ENCODE data around the gene CNTN4. TPM values are rescaled to one million over a fixed set of nuclear protein-coding genes. Genes with fewer than 3 reads are reported as not detected.
"Not testable (repeated sequence)": the region's sequence is repeated elsewhere in the genome, so short reads cannot be mapped to it uniquely, and the experiment has no call there.

CNTN4 gene
- total and polyA plus RNA-seq, 2 experiments from 2014 or later: 5.6 to 7.9 TPM

DNA sequence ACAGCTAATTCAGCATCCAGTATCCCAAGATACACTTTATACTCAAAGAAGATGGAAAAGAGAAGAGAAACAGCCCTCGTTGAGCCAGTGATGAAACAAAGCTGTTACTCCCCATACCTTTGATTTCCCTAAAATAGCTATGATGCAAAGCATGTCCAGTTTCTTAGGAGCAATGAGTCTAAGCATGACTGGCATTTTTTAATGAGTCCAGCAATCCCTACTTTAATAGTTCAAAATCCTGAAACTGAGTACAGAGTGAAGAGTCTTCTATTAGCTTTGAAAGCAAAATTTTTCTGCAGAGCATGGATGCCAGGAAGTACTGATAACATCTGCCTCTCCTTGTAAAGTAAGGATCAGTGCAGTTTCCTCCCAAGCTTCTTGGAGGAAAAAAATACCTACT, 708.8 kb downstream of the CNTN4 start:
- no peak overlapping the region for H3K4me3 ChIP-seq
- H3K36me3 ChIP-seq: no peaks in the 10 kb centered on the region
- TF ChIP-seq, protein P1, sequence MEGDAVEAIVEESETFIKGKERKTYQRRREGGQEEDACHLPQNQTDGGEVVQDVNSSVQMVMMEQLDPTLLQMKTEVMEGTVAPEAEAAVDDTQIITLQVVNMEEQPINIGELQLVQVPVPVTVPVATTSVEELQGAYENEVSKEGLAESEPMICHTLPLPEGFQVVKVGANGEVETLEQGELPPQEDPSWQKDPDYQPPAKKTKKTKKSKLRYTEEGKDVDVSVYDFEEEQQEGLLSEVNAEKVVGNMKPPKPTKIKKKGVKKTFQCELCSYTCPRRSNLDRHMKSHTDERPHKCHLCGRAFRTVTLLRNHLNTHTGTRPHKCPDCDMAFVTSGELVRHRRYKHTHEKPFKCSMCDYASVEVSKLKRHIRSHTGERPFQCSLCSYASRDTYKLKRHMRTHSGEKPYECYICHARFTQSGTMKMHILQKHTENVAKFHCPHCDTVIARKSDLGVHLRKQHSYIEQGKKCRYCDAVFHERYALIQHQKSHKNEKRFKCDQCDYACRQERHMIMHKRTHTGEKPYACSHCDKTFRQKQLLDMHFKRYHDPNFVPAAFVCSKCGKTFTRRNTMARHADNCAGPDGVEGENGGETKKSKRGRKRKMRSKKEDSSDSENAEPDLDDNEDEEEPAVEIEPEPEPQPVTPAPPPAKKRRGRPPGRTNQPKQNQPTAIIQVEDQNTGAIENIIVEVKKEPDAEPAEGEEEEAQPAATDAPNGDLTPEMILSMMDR (IDR thresholded peaks at IDR 0.05; ENCODE audit: low read depth, low read length): no peak
- H3K4me1 ChIP-seq (ENCODE audit: low read depth): no peaks in the 10 kb centered on the region
- DNase-seq (ENCODE audit: low read depth in 1 of 2, low spot score in 1 of 2): no peak
- no peak overlapping the region for H3K27ac ChIP-seq
- H3K27me3 ChIP-seq: no peaks in the 10 kb centered on the region
- H3K9me3 ChIP-seq (ENCODE audit: low read depth): no peaks in the 10 kb centered on the region

DNA sequence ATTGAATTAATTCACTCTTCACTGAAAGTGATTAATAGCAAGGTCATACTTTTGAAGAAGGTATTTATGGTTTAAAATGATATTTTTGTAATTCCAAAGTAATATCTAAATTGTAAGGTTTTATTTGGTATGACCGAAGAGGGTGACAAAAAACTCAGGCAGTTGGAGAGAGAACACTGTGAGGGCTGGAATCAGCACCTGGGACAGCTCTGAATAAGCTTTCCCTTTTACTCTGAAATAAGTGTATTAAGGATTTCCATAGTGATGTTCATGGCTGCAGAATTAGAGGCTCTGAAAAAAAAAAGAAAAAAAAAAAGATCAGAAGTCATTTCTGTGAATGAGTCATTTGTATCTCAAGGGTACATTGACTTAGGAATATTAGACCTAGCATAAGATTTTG, 712.1 kb downstream of the CNTN4 start:
- H3K9me3 ChIP-seq (ENCODE audit: low read depth): no peaks in the 10 kb centered on the region
- no peaks in the 10 kb centered on the region for H3K36me3 ChIP-seq
- H3K4me3 ChIP-seq: no peak overlapping the region
- H3K4me1 ChIP-seq (ENCODE audit: low read depth): no peaks in the 10 kb centered on the region
- no peaks in the 10 kb centered on the region for H3K27me3 ChIP-seq
- H3K27ac ChIP-seq: no peak overlapping the region
- TF ChIP-seq, protein P1 (IDR thresholded peaks at IDR 0.05; ENCODE audit: low read depth, low read length): no peak
- peak in 1 of 2 donors; percentile 60 for DNase-seq (ENCODE audit: low read depth in 1 of 2, low spot score in 1 of 2)

DNA sequence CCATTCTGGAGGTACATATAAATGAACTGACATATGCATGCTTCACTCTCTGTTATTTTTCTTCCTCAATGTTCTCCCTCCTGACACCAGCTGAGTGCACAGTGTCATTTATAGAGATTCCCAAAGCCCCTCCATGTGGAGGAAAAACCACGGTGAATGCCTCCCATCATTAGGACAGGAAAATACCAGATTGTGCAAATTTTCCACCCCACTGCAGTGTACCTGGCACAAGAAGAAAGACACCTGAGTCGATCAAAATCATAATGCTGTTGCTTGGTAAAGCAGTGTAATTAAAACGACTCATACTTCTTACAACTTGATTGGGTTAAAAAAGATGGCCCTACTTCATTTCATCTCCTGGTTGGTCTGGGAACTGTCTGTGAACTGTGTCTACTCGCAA, 720.9 kb downstream of the CNTN4 start:
- H3K4me1 ChIP-seq (ENCODE audit: low read depth): no peaks in the 10 kb centered on the region
- no peak for DNase-seq (ENCODE audit: low read depth in 1 of 2, low spot score in 1 of 2)
- no peak overlapping the region for H3K27ac ChIP-seq
- no peaks in the 10 kb centered on the region for H3K9me3 ChIP-seq (ENCODE audit: low read depth)
- no peaks in the 10 kb centered on the region for H3K27me3 ChIP-seq
- H3K36me3 ChIP-seq: no peaks in the 10 kb centered on the region
- no peak overlapping the region for H3K4me3 ChIP-seq
- TF ChIP-seq, protein P1 (IDR thresholded peaks at IDR 0.05; ENCODE audit: low read depth, low read length): no peak

DNA sequence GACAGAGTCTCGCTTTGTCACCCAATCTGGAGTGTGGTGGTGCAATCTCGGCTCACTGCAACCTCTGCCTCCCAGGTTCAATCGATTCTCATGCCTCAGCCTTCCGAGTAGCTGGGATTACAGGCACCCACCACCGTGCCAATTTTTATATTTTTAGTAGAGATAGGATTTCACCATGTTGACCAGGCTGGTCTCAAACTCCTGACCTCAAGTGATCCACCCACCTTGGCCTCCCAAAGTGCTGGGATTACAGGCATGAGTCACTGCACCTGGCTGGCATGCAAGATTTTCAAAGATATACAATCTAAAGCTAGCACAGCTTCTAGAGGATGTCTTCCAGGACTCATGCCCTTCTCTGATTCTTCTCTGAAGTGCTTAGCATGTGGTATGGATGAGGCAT, 722.3 kb downstream of the CNTN4 start:
- H3K27ac ChIP-seq; DNase-seq (ENCODE audit: low read depth in 1 of 2, low spot score in 1 of 2); H3K4me1 ChIP-seq (ENCODE audit: low read depth); H3K9me3 ChIP-seq (ENCODE audit: low read depth); H3K4me3 ChIP-seq; H3K27me3 ChIP-seq; H3K36me3 ChIP-seq: not testable (repeated sequence)

DNA sequence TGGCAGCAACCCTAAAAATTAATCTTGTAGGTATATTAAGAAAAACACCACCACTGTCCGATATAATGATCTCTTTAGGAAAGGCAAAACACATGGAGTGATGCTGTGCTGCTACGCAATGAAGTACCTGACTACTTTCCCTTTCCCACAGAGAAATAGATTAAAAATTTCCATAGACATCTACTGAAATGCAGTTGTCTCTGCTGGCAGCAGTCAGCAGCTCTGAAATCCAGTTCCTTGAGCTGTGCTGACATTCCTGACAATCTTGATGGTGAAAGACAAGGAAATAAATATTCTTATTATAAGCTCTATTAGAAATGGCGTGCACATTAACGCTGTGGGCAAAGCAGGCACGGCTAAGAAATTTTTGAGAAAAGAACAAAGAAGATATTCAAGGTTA, 723.9 kb downstream of the CNTN4 start:
- Histone ChIP-seq H3K4me3 (no peak overlapping the region), H3K36me3 (no peaks in the 10 kb centered on the region), H3K4me1 (ENCODE audit: low read depth) (no peaks in the 10 kb centered on the region), H3K27ac (no peak overlapping the region), H3K9me3 (ENCODE audit: low read depth) (no peaks in the 10 kb centered on the region), H3K27me3 (no peaks in the 10 kb centered on the region)
- no peak for DNase-seq (ENCODE audit: low read depth in 1 of 2, low spot score in 1 of 2)
- TF ChIP-seq, protein P1 (IDR thresholded peaks at IDR 0.05; ENCODE audit: low read depth, low read length): no peak

DNA sequence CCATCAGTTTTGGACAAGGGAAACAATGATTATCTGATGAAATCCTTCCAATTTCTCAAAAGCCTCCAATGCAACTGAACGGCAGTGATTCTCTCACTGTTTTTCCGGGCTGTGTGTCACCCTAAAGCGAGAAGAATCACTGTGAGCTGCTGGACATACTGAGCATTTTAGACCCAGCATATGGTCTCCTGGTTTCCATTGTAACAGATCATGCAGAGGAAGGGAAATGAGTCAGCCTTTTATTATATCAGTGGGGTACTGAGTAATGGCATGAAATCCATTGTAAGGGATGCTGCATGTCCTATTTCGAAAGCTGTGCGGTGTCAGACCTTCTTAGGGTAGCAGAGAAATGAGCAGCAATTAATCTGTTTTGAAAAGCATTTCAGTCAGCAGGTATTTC, 724.4 kb downstream of the CNTN4 start:
- Histone ChIP-seq H3K27me3 (no peaks in the 10 kb centered on the region), H3K27ac (no peak overlapping the region)

More for the DNA sequence above, 724.4 kb downstream of the CNTN4 start:
- H3K36me3 ChIP-seq: no peaks in the 10 kb centered on the region
- DNase-seq (ENCODE audit: low read depth in 1 of 2, low spot score in 1 of 2): peak in 1 of 2 donors; percentile 2
- H3K4me3 ChIP-seq: no peak overlapping the region
- H3K9me3 ChIP-seq (ENCODE audit: low read depth): no peaks in the 10 kb centered on the region
- no peaks in the 10 kb centered on the region for H3K4me1 ChIP-seq (ENCODE audit: low read depth)
- TF ChIP-seq, protein P1 (IDR thresholded peaks at IDR 0.05; ENCODE audit: low read depth, low read length): no peak

Measured in cardiac muscle cell (in vitro differentiated cells and primary cell).